HG03442 (cell line): ENCODE results near the gene LGR6.

ENCODE experiments used
- ATAC-seq: cut with Tn5 transposase; IDR thresholded peaks from one replicate; pipeline ENCODE4 v1.9.1; 2021; ENCODE audit warnings: mild to moderate bottlenecking, moderate library complexity; ENCODE audit not compliant: unreplicated experiment

LGR6 gene

DNA sequence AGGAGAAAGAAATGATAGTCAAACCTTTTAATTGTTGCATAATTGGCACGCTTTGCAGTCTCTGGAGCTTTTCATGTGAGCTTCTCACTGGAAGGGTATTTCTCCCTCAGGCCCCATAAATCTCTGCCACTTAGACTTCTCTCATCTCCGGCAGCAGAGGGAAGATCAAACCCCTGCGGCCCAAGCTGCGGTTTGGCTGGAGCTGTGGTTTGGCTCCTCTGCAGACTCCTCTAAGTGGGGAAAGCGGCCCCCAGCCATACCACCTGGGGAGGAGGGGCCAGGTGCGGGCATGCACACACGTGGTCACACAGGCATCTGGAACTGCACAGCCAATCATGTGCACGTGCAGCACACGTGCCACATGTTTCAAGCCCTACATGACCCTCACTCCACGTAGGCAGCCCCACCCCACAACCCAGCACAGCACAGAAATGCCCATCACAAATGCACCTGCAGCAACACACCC, 89.8 kb downstream of the LGR6 start:
- no peak for ATAC-seq

DNA sequence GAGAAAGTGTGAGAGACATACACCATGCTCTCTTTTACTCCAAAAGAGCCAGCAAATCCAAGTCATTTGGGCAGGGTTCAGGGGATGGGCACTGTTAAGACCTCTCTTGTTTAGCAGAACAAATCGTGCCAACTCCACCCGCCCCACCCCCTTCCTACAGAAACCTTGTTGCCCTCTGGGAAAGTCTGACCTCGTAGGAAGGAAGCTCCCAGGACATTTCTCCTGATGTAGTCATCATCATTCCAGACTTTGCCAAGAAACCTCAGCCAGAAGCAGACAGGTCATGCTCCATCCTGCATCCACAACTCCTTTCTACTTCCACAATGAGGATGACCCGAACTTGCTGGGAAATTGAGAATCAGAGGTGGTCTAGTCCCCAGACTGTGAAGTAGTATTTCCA, 90.4 kb downstream of the LGR6 start:
- no peak for ATAC-seq

DNA sequence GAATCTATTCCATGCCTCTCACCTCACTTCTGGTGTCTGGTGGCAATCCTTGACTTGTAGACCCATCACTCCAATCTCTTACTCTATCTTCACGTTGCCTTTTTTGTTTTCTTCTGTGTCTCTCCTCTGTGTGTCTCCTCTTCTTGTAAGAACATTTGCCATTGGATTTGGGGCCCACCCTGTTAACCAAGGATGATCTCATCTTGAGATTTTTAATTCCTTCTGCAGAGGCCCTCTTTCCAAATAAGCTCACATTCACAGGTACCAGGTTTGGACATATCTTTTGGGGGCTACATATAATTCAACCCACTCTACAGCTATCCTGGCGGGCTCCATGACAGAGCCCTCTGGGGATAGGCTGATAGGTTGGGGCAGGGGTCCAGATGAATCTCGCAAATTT, 92.3 kb downstream of the LGR6 start:
- no peak for ATAC-seq

- no peak for ATAC-seq
Observed at GRCh38 chr1:202286622-202287097, 93.1 kb downstream of the LGR6 start.

DNA sequence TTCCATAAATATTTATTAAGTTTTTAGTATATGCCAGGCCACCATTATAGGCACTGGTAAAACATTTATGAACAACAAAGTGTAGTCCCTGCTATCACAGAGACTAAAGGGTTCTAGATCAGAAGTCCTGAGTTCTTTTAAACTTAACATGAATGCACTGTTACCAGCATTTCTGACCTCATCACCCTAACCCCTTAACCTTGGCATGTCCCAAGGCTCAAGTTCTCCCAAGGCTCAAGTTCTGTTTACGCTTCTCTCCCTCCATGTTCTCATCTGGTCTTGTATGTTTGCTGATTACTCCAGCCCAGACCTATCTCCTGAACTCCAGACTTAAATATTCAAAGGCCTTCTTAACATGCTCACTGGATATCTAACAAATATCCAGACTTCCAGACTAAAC, 93.6 kb downstream of the LGR6 start:
- no peak for ATAC-seq

DNA sequence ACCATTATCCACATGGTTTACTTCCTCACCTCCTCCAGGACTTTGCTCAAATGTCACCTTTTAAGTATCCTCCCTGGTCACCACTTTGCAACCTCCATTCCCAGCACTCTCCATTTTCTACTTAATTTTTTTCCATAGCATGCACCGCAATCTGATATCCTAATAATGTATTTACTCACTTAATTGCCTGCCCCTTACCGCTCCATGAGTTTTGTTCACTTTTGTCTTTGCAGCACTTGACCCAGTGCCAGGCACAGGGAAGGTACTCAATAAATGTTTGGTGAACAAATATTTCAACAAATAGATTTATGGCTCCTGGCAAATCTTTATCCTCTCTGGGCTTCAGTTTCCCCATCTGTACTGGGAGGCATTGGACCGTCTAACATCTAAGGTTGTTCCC, 94.6 kb downstream of the LGR6 start:
- no peak for ATAC-seq

- ATAC-seq, result no peak
Observed at GRCh38 chr1:202289009-202289408, 95.4 kb downstream of the LGR6 start.

DNA sequence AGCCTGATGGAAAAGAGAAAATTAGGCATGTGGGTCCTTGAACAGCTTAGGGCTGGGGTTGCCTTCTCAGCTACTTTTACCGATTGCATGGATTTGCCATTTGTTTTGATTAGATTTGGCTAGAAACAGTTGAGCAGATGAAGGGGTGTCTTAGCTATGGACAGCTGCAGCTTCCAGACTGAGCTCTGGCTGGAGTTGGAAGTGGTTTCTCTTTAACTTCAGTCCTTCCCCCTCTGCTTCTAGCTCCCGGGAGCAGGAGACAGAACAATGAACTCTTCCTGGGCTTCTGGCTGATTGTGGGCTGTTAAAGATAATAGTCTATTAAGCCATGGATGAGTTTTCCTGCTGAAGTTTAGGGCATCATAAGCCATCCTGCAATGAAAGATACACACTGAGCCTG, 97.4 kb downstream of the LGR6 start:
- no peak for ATAC-seq

DNA sequence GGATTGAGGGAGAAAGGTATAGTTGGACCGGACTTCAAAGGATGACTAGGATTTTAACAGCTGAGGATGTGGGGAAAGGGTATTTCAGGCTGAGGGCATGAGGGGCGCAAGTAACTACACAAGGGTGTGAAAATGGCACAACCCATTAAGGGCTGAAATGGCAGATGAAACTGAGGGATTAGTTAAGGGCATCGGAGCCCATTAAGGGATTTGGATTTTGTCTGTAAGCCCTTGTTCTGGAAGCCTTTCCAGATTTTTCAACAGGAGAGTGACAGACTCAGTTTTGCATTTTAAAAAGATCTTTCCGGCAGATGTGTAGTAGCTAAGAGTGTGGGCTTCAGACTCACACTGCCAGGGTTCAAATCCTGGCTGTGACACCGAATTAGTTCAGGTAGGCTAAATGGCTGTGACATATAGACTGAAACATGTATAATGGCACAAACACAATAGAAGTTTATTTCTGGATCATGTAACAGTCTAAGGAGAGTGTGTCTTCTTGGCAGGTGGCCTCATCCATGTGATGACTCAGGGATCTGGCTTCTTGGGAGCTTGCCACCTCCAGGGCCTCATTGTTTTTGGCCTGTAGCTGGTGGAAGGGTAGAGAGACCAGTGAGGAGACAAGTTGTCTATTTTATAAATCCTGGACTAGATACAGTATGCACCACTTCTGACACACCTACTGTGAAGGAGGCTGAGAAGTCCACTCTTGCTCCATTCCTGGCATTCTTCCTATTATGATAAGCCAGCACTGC, 98.5 kb downstream of the LGR6 start:
- ATAC-seq, result no peak

- ATAC-seq, result no peak
Observed at GRCh38 chr1:202292773-202293172, 99.2 kb downstream of the LGR6 start.

DNA sequence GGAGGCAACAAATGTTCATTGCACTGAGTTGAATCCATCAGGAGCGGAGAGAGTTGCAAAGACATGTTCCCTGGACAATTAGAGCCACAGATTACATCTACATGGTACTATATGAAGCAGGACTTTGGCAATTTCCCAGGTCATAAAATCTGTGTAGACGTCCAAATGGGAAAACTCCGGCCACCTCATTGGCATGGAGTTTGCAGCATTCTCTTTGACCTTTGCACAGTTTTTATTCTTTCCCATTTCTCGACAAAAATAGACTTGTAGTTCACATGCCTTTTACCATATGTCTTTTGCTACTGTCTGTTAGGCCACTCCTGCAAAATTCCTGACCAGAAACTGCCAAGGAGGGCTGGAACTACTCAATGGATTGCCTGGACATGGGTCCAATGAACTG, 100.0 kb downstream of the LGR6 start:
- ATAC-seq, result no peak

- ATAC-seq, result no peak
Observed at GRCh38 chr1:202302166-202302565, 108.6 kb downstream of the LGR6 start.

DNA sequence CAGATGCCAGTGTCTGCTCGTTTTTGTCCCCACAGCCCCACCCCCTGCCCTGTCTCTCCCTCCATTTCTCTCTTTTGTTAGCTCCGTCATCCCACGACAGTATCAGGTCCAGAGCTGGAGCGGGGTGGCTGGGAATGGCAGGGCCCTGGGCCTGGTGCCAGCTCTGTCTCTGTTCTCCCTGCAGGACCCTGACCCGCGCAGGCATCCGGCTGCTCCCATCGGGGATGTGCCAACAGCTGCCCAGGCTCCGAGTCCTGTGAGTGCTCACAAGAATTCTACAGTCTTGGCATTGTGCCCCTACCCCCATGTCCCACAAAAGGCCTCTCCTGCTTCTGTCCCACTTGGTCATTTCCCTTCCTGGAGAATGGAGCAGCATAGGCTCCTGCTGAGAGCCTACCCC, 110.8 kb downstream of the LGR6 start:
- ATAC-seq, result no peak

- ATAC-seq, result no peak
Observed at GRCh38 chr1:202305168-202305567, 111.6 kb downstream of the LGR6 start.

GRCh38 chr1:202306535-202307345, 113.1 kb downstream of the LGR6 start:
- ATAC-seq, result no peak

- ATAC-seq, result no peak
Observed at GRCh38 chr1:202310071-202310725, 116.6 kb downstream of the LGR6 start.

- no peak for ATAC-seq
Observed at GRCh38 chr1:202310746-202311145, 117.1 kb downstream of the LGR6 start.

GRCh38 chr1:202311875-202312635, 118.5 kb downstream of the LGR6 start:
- ATAC-seq, result no peak

GRCh38 chr1:202315576-202316168, 122.1 kb downstream of the LGR6 start:
- ATAC-seq, result no peak

- ATAC-seq, result no peak
Observed at GRCh38 chr1:202316186-202316585, 122.6 kb downstream of the LGR6 start.
